Astrocyte of the spinal cord (primary cell): Measurements from ENCODE around the gene CACNB4.

Experiments
- DNase-seq: peaks from one replicate; pipeline ENCODE4 v3.0.0; 2011; ENCODE audit warnings: low read depth, low spot score
- H3K4me3 ChIP-seq: 2 replicates; pipeline ENCODE4 v1.5.1; 2011; ENCODE audit warnings: low read depth, mild to moderate bottlenecking, low read length, moderate library complexity
- CTCF ChIP-seq: IDR thresholded peaks from 2 replicates; pipeline ENCODE4 v1.5.1; 2012; ENCODE audit warnings: low read depth, mild to moderate bottlenecking, low read length, inconsistent platforms
- in situ Hi-C: cut with HindIII; loops from 2 replicates; pipeline ENCODE4 v1.10.0; 2017; ENCODE audit warnings: low sequenced_read_pairs

Gene CACNB4

GRCh38 chr2:151790689-151791088 lies 308.2 kb downstream of the CACNB4 start:
- DNase-seq = no peak
- in situ Hi-C loops = no loop called here
- no peak overlapping the region for H3K4me3 ChIP-seq
- TF ChIP-seq CTCF = no peak

GRCh38 chr2:151789055-151789834 lies 309.6 kb downstream of the CACNB4 start:
- no peak for TF ChIP-seq CTCF
- H3K4me3 ChIP-seq = no peak overlapping the region
- in situ Hi-C loops = no loop called here
- no peak for DNase-seq

- in situ Hi-C loops = no loop called here
- no peak for DNase-seq
- no peak overlapping the region for H3K4me3 ChIP-seq
- TF ChIP-seq CTCF = no peak
These were observed 312.4 kb downstream of the CACNB4 start for GRCh38 chr2:151786483-151786882.

- no peak overlapping the region for H3K4me3 ChIP-seq
- TF ChIP-seq CTCF = no peak
- in situ Hi-C loops = no loop called here
- DNase-seq = no peak
These were observed 312.8 kb downstream of the CACNB4 start for GRCh38 chr2:151786077-151786476.

GRCh38 chr2:151783133-151783520 lies 315.7 kb downstream of the CACNB4 start:
- in situ Hi-C loops = no loop called here
- H3K4me3 ChIP-seq = no peak overlapping the region
- no peak for TF ChIP-seq CTCF
- DNase-seq = no peak
